GM18511 (cell line): ENCODE results near the gene XIAP.
"Not testable (repeated sequence)": the region's sequence is repeated elsewhere in the genome, so short reads cannot be mapped to it uniquely, and the experiment has no call there.

ENCODE experiments used
- ATAC-seq: cut with Tn5 transposase; IDR thresholded peaks from one replicate; pipeline ENCODE4 v1.9.1; 2021; ENCODE audit warnings: mild to moderate bottlenecking, moderate library complexity; ENCODE audit not compliant: unreplicated experiment

XIAP gene

DNA sequence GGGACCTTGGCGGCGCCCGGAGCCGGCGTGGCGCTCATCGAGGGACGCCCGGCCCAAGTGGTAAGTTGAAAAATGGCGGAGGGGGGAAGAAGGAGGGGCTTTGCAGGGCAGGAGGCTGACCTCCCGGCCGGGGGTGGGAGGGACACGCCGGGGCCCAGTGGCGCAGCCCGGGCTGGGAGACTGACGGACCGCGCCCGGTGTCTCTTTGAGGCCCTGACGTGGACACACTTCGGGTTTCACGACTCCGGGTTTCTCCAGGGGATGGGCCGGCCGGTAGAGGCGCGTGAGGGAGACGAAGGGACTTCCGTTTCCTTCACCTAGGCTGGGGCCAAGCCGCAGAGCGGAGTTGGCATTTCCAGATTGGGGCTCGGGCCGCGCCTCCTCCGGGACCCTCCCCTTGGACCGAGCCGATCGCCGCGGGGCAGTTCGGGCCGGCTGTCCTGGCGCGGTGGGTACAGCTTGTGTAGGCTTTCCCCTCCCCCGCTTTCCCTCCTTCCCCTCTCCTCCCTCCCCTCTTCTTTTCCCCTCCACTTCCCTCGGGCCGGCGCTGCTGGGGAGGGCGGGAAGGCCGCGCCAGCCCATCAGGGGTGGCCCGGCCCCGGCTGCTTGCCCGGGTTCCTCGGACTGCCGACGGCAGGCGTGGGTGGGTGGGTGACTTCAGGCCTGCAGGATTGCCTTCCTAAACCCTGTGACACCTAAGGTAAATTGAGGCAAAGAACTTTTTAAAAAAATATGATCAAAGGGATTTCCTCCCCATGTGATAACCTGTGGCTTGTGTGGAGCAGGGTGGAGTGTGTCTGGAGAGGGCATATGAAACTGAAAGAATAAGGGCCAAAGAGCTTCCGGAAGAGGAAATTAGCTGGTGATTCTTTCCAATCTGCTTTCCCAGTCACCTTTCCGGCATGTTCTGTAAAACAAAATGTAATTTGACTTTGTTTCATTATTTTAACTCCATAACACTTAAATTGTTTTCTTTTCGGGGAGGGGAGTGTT, at the start of gene XIAP:
Gene XIAP (plus strand): TSS at position 208 of the 993 bp plus-strand sequence. CDS start 25,610 bp downstream, outside the sequence.
- ATAC-seq = peak; percentile 78

- no peak for ATAC-seq
Observed at GRCh38 chrX:123814343-123814742, 45.5 kb upstream of the XIAP start.

GRCh38 chrX:123814934-123815394, 44.9 kb upstream of the XIAP start:
- ATAC-seq = not testable (repeated sequence)

DNA sequence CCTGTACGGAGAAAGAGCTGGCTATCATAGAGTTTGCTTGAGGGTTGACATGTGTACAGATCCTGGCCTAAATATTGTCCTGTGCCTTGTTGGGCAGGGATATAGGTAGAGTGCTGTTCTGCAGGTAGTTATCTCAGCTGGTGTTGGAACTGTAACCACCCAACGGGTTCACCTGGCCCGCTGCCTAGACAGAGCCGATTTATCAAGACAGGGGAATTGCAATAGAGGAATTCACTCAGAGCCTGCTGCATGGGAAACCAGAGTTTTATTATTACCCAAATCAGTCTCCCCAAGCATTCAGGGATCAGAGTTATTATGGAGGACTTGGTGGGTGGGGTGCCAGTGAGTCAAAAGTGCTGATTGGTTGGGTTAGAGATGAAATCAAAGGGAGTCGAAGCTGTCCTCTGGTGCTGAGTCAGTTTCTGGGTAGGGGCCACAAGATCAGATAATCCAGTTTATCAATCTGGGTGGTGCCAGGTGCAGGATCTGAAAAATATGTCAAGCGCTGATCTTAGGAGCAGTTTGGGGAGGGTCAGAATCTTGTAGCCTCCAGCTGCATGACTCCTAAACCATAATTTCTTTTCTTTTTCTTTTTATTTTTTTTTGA, 42.5 kb upstream of the XIAP start:
- no peak for ATAC-seq

- ATAC-seq = no peak
Observed at GRCh38 chrX:123818243-123818642, 41.6 kb upstream of the XIAP start.

- ATAC-seq = no peak
Observed at GRCh38 chrX:123822965-123823364, 36.9 kb upstream of the XIAP start.

DNA sequence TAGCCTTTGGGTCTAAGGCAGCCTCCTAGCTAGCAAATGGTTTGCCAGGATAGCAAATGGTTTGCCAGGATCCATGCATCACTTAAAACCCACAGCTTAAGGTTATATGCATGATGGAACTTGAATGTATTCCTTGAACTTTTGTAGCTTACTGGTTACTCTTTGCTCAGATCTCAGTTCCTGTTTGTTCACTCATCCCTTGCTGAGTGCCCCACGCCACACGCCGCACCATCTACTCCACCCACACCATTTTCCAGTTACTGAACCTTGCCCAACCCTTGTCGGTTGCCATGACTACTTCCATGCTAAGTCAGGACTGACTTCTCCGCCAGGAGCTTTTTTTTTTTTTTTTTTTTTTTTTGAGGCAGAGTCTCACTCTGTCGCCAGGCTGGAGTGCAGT, 29.5 kb upstream of the XIAP start:
- peak; percentile 91 for ATAC-seq

- ATAC-seq = peak; percentile 72
Observed at GRCh38 chrX:123833387-123833786, 26.5 kb upstream of the XIAP start.

- no peak for ATAC-seq
Observed at GRCh38 chrX:123834116-123834515, 25.7 kb upstream of the XIAP start.

DNA sequence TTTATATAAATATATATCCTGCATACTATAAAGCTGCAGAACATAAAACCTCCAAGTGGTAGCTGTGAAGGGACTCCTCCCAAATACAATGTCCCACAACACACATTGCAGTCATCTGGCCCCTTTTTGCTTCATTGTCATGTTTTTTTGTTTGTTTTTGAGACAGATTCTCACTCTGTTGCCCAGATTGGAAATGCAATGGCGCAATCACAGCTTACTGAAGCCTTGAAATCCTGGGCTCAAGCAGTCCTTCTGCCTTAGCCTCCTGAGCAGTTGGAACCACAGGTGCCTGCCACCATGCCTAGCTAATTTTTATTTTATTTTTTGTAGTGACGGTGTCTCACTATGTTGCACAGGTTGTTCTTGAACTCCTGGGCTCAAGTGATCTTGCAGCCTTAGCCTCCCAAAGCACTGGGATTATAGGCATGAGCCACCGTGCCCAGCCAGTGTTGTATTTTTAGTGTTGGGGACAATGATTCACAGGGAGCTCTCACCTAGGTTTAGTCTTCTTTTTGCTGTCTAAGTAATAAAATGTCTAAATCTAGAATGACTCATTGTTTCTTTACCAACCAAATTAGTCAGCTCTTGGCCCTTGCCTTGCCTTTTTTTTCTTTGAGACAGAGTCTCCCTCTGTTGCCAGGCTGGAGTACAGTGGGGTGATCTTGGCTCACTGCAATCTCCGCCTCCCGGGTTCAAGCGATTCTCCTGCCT, 24.0 kb upstream of the XIAP start:
- ATAC-seq = peak; percentile 53

GRCh38 chrX:123845129-123845528, 14.7 kb upstream of the XIAP start:
- not testable (repeated sequence) for ATAC-seq

- ATAC-seq = no peak
Observed at GRCh38 chrX:123846577-123847038, 13.2 kb upstream of the XIAP start.

DNA sequence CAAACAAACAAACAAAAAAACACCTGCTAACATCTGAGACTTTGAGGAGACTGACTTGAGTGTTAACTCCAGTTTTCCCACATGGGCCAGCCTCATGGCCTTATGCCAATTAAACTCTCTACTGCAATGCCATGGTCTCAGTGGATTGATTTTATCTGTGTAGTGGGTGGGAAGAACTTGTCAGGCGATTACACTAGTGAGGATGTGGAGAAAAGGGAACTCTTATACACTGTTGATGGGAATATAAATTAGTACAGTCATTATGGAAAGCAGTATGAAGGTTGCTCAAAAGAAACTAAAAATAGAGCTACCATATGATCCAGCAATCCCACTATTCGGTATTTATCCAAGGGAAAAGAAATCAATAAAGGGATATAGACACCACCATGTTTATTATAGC, 12.8 kb upstream of the XIAP start:
- ATAC-seq = no peak

DNA sequence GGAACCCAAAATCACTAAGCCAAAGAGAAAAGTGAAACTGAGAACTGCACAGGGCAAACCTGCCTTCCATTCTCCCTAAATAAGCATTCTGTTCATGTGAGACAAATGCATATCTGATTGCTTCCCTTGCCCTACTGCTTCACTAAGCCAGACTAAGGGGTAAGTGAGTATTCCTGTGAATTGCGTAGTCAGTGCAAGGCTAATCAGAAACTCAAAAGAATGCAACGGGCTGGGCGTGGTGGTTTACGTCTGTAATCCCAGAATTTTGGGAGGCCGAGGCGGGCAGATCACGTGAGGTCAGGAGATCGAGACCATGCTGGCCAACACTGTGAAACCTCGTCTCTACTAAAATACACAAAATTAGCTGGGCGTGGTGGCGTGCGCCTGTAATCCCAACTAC, 10.8 kb upstream of the XIAP start:
- ATAC-seq = no peak

DNA sequence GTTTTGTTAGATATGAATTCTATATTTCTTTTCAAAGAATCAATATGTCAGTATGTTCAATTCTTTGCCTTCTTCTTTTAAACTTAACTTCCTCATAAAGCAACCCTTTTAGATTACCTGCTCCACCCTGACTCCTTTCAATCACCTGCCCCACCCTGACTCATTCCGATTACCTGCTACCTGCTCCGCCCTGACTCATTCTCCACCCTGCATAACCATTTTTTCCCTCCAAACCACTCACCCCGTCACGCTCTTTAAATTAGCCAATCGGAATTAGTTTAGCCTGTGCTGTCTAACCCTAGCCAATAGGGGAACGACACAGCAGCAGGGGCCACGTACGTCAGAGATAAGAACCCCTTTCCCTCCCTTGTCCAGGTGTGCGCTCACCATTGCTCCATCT, 9.9 kb upstream of the XIAP start:
- not testable (repeated sequence) for ATAC-seq

DNA sequence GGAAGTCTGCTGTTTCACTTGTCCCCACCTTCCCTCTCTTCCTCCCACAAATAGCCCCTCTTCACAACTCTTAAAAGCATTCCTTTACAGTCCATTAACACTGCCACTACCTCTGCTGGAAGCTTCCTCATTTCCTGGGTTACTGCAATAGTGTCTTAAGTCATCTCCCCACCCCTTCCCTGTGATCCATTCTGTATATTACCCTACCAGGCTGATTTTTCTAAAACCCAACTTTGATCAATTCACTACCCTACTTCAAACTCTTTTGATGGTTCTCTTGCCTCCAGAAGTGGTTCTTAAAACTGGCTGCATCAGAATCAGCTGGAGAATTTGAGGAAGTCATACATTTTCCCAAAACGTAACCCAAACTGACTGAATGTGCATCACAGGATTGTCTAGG, 8.8 kb upstream of the XIAP start:
- ATAC-seq = no peak

GRCh38 chrX:123854329-123854728, 5.5 kb upstream of the XIAP start:
- no peak for ATAC-seq

GRCh38 chrX:123859409-123859845, 426 bp upstream of the XIAP start:
- ATAC-seq = peak; percentile 13

DNA sequence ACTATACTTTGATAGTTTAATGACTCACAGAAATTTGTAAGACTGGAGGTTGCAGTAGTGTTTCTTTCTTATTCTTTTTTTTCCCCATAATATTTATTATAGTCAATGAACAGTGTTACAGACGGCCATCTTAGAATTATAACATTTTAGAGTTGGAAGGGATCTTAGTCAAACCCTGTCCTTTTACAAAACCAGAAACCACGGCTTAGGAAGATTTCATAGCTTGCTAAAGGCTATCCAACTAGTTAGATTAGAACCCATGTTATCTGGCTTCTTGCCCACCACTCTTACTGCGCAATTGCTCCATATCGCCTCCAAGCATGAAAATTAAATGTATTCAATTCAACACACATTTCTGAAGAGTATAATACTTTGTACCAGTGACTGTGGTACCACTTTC, 1.1 kb downstream of the XIAP start:
- no peak for ATAC-seq

- ATAC-seq = no peak
Observed at GRCh38 chrX:123869488-123869887, 9.6 kb downstream of the XIAP start.

GRCh38 chrX:123871309-123871708, 11.5 kb downstream of the XIAP start:
- peak; percentile 56 for ATAC-seq
